ENCODE measurements around the gene TMEM229A.

TMEM229A gene

GRCh38 chr7:123998921-123999320, 33.9 kb downstream of the TMEM229A start:
- Mint-ChIP-seq H3K4me1 (no peaks in the 10 kb centered on the region), H3K27ac (no peak overlapping the region), H3K4me3 (no peak overlapping the region), H3K9me3 (peaks cover 22% of the 10 kb centered on the region), H3K36me3 (ENCODE audit: low read depth) (no peaks in the 10 kb centered on the region), H3K27me3 (ENCODE audit: low read depth) (no peaks in the 10 kb centered on the region)
- TF ChIP-seq, protein P1, sequence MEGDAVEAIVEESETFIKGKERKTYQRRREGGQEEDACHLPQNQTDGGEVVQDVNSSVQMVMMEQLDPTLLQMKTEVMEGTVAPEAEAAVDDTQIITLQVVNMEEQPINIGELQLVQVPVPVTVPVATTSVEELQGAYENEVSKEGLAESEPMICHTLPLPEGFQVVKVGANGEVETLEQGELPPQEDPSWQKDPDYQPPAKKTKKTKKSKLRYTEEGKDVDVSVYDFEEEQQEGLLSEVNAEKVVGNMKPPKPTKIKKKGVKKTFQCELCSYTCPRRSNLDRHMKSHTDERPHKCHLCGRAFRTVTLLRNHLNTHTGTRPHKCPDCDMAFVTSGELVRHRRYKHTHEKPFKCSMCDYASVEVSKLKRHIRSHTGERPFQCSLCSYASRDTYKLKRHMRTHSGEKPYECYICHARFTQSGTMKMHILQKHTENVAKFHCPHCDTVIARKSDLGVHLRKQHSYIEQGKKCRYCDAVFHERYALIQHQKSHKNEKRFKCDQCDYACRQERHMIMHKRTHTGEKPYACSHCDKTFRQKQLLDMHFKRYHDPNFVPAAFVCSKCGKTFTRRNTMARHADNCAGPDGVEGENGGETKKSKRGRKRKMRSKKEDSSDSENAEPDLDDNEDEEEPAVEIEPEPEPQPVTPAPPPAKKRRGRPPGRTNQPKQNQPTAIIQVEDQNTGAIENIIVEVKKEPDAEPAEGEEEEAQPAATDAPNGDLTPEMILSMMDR (IDR thresholded peaks at IDR 0.05; ENCODE audit: unreplicated experiment in 3 of 3), result no peak

DNA sequence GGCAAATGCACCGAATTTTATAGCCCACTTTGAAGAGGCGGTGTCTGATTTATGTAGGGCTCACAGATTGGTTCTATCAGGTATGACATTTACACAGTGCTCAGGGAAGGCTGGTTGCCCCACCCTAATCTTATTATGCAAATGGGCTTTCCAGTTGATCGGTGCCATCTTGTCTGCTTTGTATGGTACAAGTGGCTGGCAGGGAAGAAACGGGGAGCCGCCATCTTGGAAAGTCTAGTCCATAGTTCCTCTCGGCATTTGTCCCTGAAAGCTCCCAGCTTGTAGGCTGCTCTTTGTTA, 36.6 kb downstream of the TMEM229A start:
- TF ChIP-seq, protein P1 (IDR thresholded peaks at IDR 0.05; ENCODE audit: unreplicated experiment in 3 of 3), result no peak
- Mint-ChIP-seq H3K4me1 (no peaks in the 10 kb centered on the region), H3K27ac (no peak overlapping the region), H3K36me3 (ENCODE audit: low read depth) (no peaks in the 10 kb centered on the region), H3K4me3 (no peak overlapping the region), H3K9me3 (peaks cover 5% of the 10 kb centered on the region), H3K27me3 (ENCODE audit: low read depth) (no peaks in the 10 kb centered on the region)

- no peaks in the 10 kb centered on the region for H3K4me1 Mint-ChIP-seq
- no peak overlapping the region for H3K27ac Mint-ChIP-seq
- no peaks in the 10 kb centered on the region for H3K27me3 Mint-ChIP-seq (ENCODE audit: low read depth)
- H3K9me3 Mint-ChIP-seq, result peaks cover 5% of the 10 kb centered on the region
- TF ChIP-seq, protein P1 (IDR thresholded peaks at IDR 0.05; ENCODE audit: unreplicated experiment in 3 of 3), result no peak
- H3K36me3 Mint-ChIP-seq (ENCODE audit: low read depth), result no peaks in the 10 kb centered on the region
- H3K4me3 Mint-ChIP-seq, result no peak overlapping the region
Observed at GRCh38 chr7:123995617-123996326, 37.1 kb downstream of the TMEM229A start.

DNA sequence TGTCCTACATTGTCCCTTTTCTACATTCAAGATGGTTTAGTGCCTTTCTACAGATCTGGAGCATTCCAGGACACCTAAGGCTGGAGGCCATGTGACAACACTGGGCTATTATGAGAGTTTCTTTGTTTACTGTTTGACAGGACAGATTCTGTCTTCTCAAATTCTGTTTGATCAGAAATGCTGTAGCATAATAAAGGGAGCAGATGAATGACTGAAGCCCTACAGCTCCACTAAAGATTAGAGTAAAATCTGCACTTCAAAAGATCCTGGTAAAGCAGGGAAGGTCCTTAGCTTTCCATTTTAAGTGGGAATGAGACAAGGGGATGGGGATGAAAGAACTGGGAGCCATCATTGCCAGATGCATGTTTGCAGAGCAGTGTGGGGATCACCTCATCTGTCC, 38.4 kb downstream of the TMEM229A start:
- Mint-ChIP-seq H3K9me3 (no peaks in the 10 kb centered on the region), H3K27ac (no peak overlapping the region), H3K4me1 (no peaks in the 10 kb centered on the region), H3K36me3 (ENCODE audit: low read depth) (no peaks in the 10 kb centered on the region), H3K27me3 (ENCODE audit: low read depth) (no peaks in the 10 kb centered on the region), H3K4me3 (no peak overlapping the region)
- TF ChIP-seq, protein P1 (IDR thresholded peaks at IDR 0.05; ENCODE audit: unreplicated experiment in 3 of 3), result no peak

- TF ChIP-seq, protein P1 (IDR thresholded peaks at IDR 0.05; ENCODE audit: unreplicated experiment in 3 of 3), result no peak
- Mint-ChIP-seq H3K27me3 (ENCODE audit: low read depth) (no peaks in the 10 kb centered on the region), H3K4me1 (no peaks in the 10 kb centered on the region), H3K9me3 (no peaks in the 10 kb centered on the region), H3K36me3 (ENCODE audit: low read depth) (no peaks in the 10 kb centered on the region), H3K27ac (no peak overlapping the region), H3K4me3 (no peak overlapping the region)
Observed at GRCh38 chr7:123993996-123994395, 38.9 kb downstream of the TMEM229A start.

DNA sequence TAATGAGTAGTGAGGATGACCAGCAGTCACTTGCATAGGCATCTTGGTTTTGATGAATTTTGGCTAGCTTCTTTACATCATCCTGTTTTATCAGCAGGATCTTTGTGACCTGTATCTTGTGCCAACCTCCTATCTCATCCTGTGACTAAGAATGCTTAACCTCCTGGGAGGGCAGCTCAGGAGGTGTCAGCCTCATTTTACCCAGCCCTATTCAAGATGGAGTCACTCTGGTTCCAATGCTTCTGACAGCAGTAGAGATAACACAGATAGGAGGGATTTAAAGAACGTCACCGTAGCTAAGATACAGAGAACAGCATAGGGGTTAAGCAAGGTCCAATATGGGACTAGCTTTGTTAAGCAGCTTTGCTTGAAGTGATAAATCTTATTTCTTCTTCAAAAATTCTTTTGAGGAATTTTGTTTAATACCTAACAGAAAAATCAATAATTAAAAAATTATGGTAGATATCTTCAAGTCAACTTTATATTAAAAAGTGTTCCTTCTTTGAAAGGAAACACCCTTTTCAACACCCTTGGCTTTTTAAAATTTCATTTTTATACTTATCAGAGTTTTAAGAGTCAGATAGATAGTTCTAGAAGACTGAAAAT, 39.9 kb downstream of the TMEM229A start:
- Mint-ChIP-seq H3K27me3 (ENCODE audit: low read depth) (no peaks in the 10 kb centered on the region), H3K27ac (no peak overlapping the region), H3K4me1 (no peaks in the 10 kb centered on the region), H3K4me3 (no peak overlapping the region), H3K9me3 (no peaks in the 10 kb centered on the region), H3K36me3 (ENCODE audit: low read depth) (no peaks in the 10 kb centered on the region)
- TF ChIP-seq, protein P1 (IDR thresholded peaks at IDR 0.05; ENCODE audit: unreplicated experiment in 3 of 3), result no peak
